KOPT-K1 (cell line): ENCODE measurements around the gene KDM6B.

Source experiments
- H3K27ac ChIP-seq: fragments of 200-600 bp; sonication (generic); 2 replicates; pipeline ENCODE4 v1.5.1; 2016; ENCODE audit warnings: antibody characterized with exemption, mild to moderate bottlenecking, low read depth, low read length; ENCODE audit not compliant: poor library complexity, severe bottlenecking
- H3K36me3 ChIP-seq: fragments of 200-600 bp; sonication (generic); 2 replicates; pipeline ENCODE4 v1.5.1; 2017; ENCODE audit warnings: antibody characterized with exemption, mild to moderate bottlenecking, low read length, moderate library complexity; ENCODE audit not compliant: insufficient read depth
- H3K9me3 ChIP-seq: fragments of 200-600 bp; sonication (generic); 2 replicates; pipeline ENCODE4 v1.5.1; 2017; ENCODE audit warnings: antibody characterized with exemption, low read length, mild to moderate bottlenecking; ENCODE audit not compliant: insufficient read depth, poor library complexity, severe bottlenecking

Gene KDM6B

GRCh38 chr17:7834957-7835813, 1.2 kb downstream of the KDM6B start:
- Histone ChIP-seq H3K9me3 (no peaks in the 10 kb centered on the region), H3K36me3 (no peaks in the 10 kb centered on the region), H3K27ac (peak overlapping the region; percentile 88)

GRCh38 chr17:7835814-7836595, 2.0 kb downstream of the KDM6B start:
- Histone ChIP-seq H3K27ac (peak overlapping the region; percentile 88), H3K9me3 (no peaks in the 10 kb centered on the region)

GRCh38 chr17:7836596-7837407, 2.8 kb downstream of the KDM6B start:
- Histone ChIP-seq H3K9me3 (no peaks in the 10 kb centered on the region), H3K36me3 (0 out of 2 replicates have a peak, but pooled peaks cover 6% of the 10 kb centered on the region), H3K27ac (peak overlapping the region; percentile 88)

More at GRCh38 chr17:7835814-7836595, 2.0 kb downstream of the KDM6B start:
- 0 out of 2 replicates have a peak, but pooled peaks cover 6% of the 10 kb centered on the region for H3K36me3 ChIP-seq

- Histone ChIP-seq H3K9me3 (no peaks in the 10 kb centered on the region), H3K27ac (peak overlapping the region; percentile 88), H3K36me3 (0 out of 2 replicates have a peak, but pooled peaks cover 6% of the 10 kb centered on the region)
Observed at GRCh38 chr17:7837408-7838088, 3.5 kb downstream of the KDM6B start.

GRCh38 chr17:7838090-7839075, 4.4 kb downstream of the KDM6B start:
- Histone ChIP-seq H3K27ac (peak overlapping the region; percentile 88), H3K9me3 (no peaks in the 10 kb centered on the region), H3K36me3 (0 out of 2 replicates have a peak, but pooled peaks cover 6% of the 10 kb centered on the region)

GRCh38 chr17:7839190-7839875, 5.3 kb downstream of the KDM6B start:
- no peaks in the 10 kb centered on the region for H3K9me3 ChIP-seq
- H3K36me3 ChIP-seq, result 0 out of 2 replicates have a peak, but pooled peaks cover 6% of the 10 kb centered on the region
- H3K27ac ChIP-seq, result peak overlapping the region; percentile 17

- no peaks in the 10 kb centered on the region for H3K9me3 ChIP-seq
- 0 out of 2 replicates have a peak, but pooled peaks cover 6% of the 10 kb centered on the region for H3K36me3 ChIP-seq
- H3K27ac ChIP-seq, result no peak overlapping the region
Observed at GRCh38 chr17:7839876-7840261, 5.9 kb downstream of the KDM6B start.

GRCh38 chr17:7840441-7840840, 6.4 kb downstream of the KDM6B start:
- H3K9me3 ChIP-seq, result no peaks in the 10 kb centered on the region
- H3K27ac ChIP-seq, result no peak overlapping the region
- H3K36me3 ChIP-seq, result 0 out of 2 replicates have a peak, but pooled peaks cover 10% of the 10 kb centered on the region

- no peaks in the 10 kb centered on the region for H3K9me3 ChIP-seq
- no peak overlapping the region for H3K27ac ChIP-seq
- H3K36me3 ChIP-seq, result 0 out of 2 replicates have a peak, but pooled peaks cover 14% of the 10 kb centered on the region
Observed at GRCh38 chr17:7840875-7841274, 6.9 kb downstream of the KDM6B start.

GRCh38 chr17:7841396-7841914, 7.4 kb downstream of the KDM6B start:
- H3K36me3 ChIP-seq, result peaks cover 20% of the 10 kb centered on the region
- H3K27ac ChIP-seq, result peak overlapping the region; percentile 64

GRCh38 chr17:7841915-7842379, 7.9 kb downstream of the KDM6B start:
- H3K36me3 ChIP-seq, result peaks cover 25% of the 10 kb centered on the region
- H3K9me3 ChIP-seq, result no peaks in the 10 kb centered on the region
- peak overlapping the region; percentile 64 for H3K27ac ChIP-seq

More at GRCh38 chr17:7841396-7841914, 7.4 kb downstream of the KDM6B start:
- no peaks in the 10 kb centered on the region for H3K9me3 ChIP-seq

- peak overlapping the region; percentile 64 for H3K27ac ChIP-seq
Observed at GRCh38 chr17:7842380-7843256, 8.6 kb downstream of the KDM6B start.

More at GRCh38 chr17:7842380-7843256, 8.6 kb downstream of the KDM6B start:
- H3K9me3 ChIP-seq, result no peaks in the 10 kb centered on the region
- peaks cover 31% of the 10 kb centered on the region for H3K36me3 ChIP-seq
